ENCODE results near the gene PLEKHF1. TPM values are rescaled to one million over a fixed set of nuclear protein-coding genes. Genes with fewer than 3 reads are reported as not detected.
"Not testable (repeated sequence)": the region's sequence is repeated elsewhere in the genome, so short reads cannot be mapped to it uniquely, and the experiment has no call there.

Gene PLEKHF1
- total RNA-seq, 1 donor from 2014 or later: 38.1 TPM

DNA sequence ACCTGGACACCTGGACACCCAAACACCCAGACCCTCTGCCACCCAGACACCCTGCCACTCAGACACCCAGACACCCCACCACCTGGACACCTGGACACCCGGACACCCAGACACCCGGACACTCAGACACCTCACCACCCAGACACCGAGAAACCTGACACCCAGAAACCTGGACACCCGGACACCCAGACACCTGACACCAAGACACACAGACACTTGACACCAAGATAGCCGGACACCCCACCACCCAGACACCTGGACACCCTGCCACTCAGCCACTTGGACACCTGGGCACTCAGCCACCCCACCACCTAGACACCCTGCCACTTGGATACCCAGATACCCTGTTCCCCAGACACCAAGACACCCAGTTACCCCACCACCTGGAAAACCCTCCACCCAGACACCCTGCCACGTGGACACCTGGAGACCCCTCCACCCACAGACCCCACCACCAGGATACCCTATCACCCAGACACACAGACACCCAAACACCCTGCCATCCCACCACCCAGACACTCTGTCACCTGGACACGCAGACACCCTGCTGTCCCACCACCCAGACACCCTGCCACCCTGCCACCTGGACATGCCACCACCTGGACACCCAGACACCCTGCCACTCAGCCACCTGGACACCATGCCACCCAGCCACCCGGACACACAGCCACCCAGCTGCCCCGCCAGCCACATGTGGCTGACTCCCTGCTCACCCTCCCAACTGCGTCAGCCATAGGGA, 32.4 kb downstream of the PLEKHF1 start:
- DNase-seq (ENCODE audit: low read depth): no peak

GRCh38 chr19:29699861-29700260, 34.6 kb downstream of the PLEKHF1 start:
- no peak for DNase-seq (ENCODE audit: low read depth)

GRCh38 chr19:29700498-29700897, 35.2 kb downstream of the PLEKHF1 start:
- no peak for DNase-seq (ENCODE audit: low read depth)

GRCh38 chr19:29702161-29702962, 37.1 kb downstream of the PLEKHF1 start:
- no peak for DNase-seq (ENCODE audit: low read depth)

DNA sequence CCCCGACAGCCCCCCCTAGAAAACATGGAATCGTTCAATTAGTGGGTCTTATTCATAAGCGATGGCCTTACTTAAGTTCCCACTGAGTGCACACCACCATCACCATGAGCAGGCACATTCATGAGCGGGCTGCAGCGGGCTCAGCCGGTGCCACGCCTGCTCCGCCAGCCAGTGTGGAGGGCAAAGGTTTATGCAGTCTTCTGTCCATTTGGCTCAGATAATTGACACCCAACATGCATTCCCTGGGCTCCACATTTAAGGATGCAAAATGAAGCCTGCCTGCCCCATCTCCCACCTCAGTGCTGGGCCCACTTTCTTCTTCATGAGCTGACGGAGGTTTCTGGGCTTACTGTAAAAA, 37.7 kb downstream of the PLEKHF1 start:
- no peak for DNase-seq (ENCODE audit: low read depth)

- DNase-seq (ENCODE audit: low read depth): no peak
Observed at GRCh38 chr19:29704562-29705558, 39.6 kb downstream of the PLEKHF1 start.

- no peak for DNase-seq (ENCODE audit: low read depth)
Observed at GRCh38 chr19:29705706-29706105, 40.4 kb downstream of the PLEKHF1 start.

DNA sequence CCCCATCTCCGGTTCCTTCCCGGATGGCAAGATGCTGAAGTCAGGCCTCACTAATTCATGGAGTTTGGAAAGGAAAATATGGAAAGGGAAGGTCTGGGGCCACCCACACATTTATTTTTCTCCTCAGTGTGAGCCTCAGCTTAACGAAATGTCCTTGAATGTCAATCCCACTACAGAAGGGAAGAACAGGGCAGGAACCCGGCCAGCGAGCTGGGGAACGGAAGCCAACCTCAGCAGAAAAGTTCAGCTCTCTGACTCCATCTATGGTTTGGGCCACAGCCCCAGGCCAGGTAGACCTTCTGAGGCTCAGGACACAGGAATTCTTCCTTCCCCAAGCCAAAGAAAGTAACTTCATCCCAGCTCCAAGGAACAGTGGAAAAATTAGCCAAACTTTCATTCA, 41.4 kb downstream of the PLEKHF1 start:
- no peak for DNase-seq (ENCODE audit: low read depth)

GRCh38 chr19:29708554-29709439, 43.5 kb downstream of the PLEKHF1 start:
- DNase-seq (ENCODE audit: low read depth): peak; percentile 71

- DNase-seq (ENCODE audit: low read depth): not testable (repeated sequence)
Observed at GRCh38 chr19:29709440-29709798, 44.2 kb downstream of the PLEKHF1 start.

GRCh38 chr19:29711584-29712132, 46.4 kb downstream of the PLEKHF1 start:
- DNase-seq (ENCODE audit: low read depth): no peak

DNA sequence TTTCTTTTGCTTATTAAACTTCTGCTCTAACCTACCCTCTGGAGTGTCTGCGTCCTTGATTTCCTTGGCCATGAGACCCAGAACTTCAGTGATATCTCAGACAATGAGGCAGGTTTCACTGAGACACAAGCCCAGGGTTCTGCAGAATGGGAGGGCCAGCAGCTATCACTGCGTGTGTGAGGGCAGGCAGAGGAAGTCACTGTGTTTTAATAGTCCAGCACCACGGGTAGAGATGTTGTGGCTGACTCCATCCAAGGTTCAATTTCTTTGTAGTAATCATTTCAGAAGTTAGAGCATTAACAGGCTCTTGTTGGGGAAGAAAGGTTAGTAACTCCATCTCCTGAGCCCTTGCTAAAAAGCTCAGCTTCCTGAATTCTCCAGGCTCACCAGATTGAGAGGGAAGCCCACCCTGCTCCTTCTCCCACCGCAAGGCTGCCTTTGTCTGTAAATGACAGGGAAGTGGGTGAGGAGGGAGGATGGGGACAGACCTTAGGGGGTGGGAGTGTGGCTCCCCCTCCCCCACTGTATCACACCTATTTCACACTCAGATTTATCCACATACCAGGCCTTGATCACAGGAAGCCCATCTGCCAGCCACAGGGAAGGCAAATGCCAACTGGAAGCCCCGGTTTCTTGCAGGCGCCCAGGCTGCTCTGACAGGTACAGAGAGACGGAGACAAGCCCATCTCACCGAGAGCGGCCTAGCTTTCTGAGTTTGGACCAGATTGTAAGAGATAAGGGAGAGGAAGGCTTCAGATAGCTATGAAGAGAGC, 47.7 kb downstream of the PLEKHF1 start:
- no peak for DNase-seq (ENCODE audit: low read depth)

- no peak for DNase-seq (ENCODE audit: low read depth)
Observed at GRCh38 chr19:29714371-29714952, 49.2 kb downstream of the PLEKHF1 start.

- peak; percentile 69 for DNase-seq (ENCODE audit: low read depth)
Observed at GRCh38 chr19:29714953-29715700, 49.9 kb downstream of the PLEKHF1 start, which contains the start of gene C19orf12. Gene C19orf12, minus strand, starts transcription at chr19:29715261. Its CDS starts 6,848 bp downstream, at chr19:29708413.

GRCh38 chr19:29715701-29716581, 50.7 kb downstream of the PLEKHF1 start:
- no peak for DNase-seq (ENCODE audit: low read depth)

GRCh38 chr19:29717051-29717450, 51.8 kb downstream of the PLEKHF1 start:
- DNase-seq (ENCODE audit: low read depth): no peak

DNA sequence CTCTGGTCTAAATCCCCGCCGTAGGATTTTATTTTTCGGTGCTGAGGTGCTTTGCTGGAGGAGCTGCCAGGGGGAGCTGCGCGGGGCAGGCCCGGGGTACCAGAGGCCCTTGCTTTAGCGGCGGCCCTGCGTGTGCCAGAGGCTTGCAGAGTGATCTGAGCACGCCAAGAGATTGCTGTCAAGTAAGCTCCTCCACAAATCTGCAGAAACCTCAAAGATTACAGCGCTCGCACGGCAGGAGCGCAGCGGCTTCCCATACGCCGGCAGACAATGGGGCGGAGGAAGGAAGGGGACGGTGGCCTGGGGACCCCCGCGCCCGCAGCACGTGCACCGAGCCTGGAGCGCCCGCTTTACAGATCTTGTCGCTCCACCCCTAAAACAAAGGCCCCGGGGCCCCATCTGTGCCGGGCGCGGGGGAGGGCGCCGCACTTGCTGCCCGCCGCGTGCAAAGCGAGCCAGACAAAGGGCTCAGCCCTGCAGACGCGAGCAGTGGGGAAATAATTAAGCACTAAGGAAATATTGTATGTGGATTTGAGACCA, 58.9 kb downstream of the PLEKHF1 start:
- no peak for DNase-seq (ENCODE audit: low read depth)
